A549 (cell line): Measurements from ENCODE around the gene ANKFY1. TPM values are rescaled to one million over a fixed set of nuclear protein-coding genes. Genes with fewer than 3 reads are reported as not detected.

Experiments used
- ATAC-seq, 2 experiments: fragments of 200-7000 bp in 1 of 2; fragments of >200 bp in 1 of 2; cut with Nextera tagmentation in 1 of 2; cut with Tn5 transposase in 1 of 2; 3 replicates each; pipeline versions ENCODE4 v1.8.0 to v1.9.1; 2018 to 2020; ENCODE audit warnings: mild to moderate bottlenecking in 1 of 2, moderate library complexity in 1 of 2
- CTCF ChIA-PET: fragments of 300-600 bp; sonication (Branson Sonifier 250); formaldehyde crosslinking; extraction: SDS; loops from one replicate; lab custom pipeline; 2021; ENCODE audit warnings: antibody characterized with exemption, inconsistent platforms; lab: Yijun Ruan, JAX
- POLR2A ChIA-PET: fragments of 350-600 bp; formaldehyde crosslinking; extraction: SDS; loops from one replicate; lab custom pipeline; 2021; ENCODE audit warnings: antibody characterized with exemption, inconsistent platforms; lab: Yijun Ruan, JAX
- DNase-seq, 2 experiments: peaks; one replicate each; pipeline versions ENCODE4 v3.0.0 to v3.0.0-alpha.2; 2011 to 2016; ENCODE audit warnings: low read depth in 1 of 2, low spot score in 1 of 2
- FAIRE-seq: peaks from 2 replicates; lab custom pipeline; 2011; peaks lifted over from hg19 to GRCh38; lab: Jason Lieb, UNC
- H3K27ac ChIP-seq, 2 experiments: fragments of >200 bp; sonication (Bioruptor Twin); formaldehyde crosslinking; 3 replicates each; pipeline ENCODE4 v1.5.1; 2016 to 2017
- H3K4me1 ChIP-seq: fragments of >200 bp; sonication (Bioruptor Twin); formaldehyde crosslinking; 3 replicates; pipeline ENCODE4 v1.6.1; 2016
- H3K4me2 ChIP-seq: fragments of >200 bp; sonication (Bioruptor Twin); formaldehyde crosslinking; 3 replicates; pipeline ENCODE4 v1.6.1; 2016
- H3K4me3 ChIP-seq: fragments of >200 bp; sonication (Bioruptor Twin); formaldehyde crosslinking; 3 replicates; pipeline ENCODE4 v1.5.1; 2016
- H3K9me3 ChIP-seq: fragments of >200 bp; sonication (Bioruptor Twin); formaldehyde crosslinking; 3 replicates; pipeline ENCODE4 v1.6.1; 2016
- CHD2 ChIP-seq: fragments of 150-350 bp; IDR thresholded peaks from 2 replicates; pipeline ENCODE4 v1.6.1; 2014; ENCODE audit warnings: low read length; ENCODE audit not compliant: partially characterized antibody
- EP300 ChIP-seq, 2 experiments: fragments of >200 bp; sonication (Bioruptor Twin); formaldehyde crosslinking; IDR thresholded peaks; 2 replicates in 1 of 2; 3 replicates in 1 of 2; pipeline ENCODE4 v1.6.1; 2016 to 2017
- FOSL2 ChIP-seq, 2 experiments: fragments of 450-650 bp in 1 of 2; fragments of >200 bp in 1 of 2; sonication (Bioruptor Twin) in 1 of 2; formaldehyde crosslinking; IDR thresholded peaks; 2 replicates each; pipeline versions ENCODE4 v1.5.0 to v1.6.1; 2016 to 2020; ENCODE audit warnings: mild to moderate bottlenecking in 1 of 2, moderate library complexity in 1 of 2
- FOXS1 ChIP-seq: fragments of 250-450 bp; sonication (Bioruptor Pico); IDR thresholded peaks from 2 replicates; pipeline ENCODE4 v1.5.0; 2020; ENCODE audit warnings: mild to moderate bottlenecking, moderate library complexity
- GATA3 ChIP-seq: IDR thresholded peaks from 2 replicates; pipeline ENCODE4 v1.6.1; 2012; ENCODE audit warnings: borderline replicate concordance
- HOXB13 ChIP-seq: fragments of 250-450 bp; sonication (Bioruptor Pico); IDR thresholded peaks from 2 replicates; pipeline ENCODE4 v1.5.0; 2020; ENCODE audit warnings: low read depth, mild to moderate bottlenecking, moderate library complexity
- HOXB5 ChIP-seq: fragments of 250-450 bp; sonication (Bioruptor Pico); IDR thresholded peaks from 2 replicates; pipeline ENCODE4 v1.5.0; 2020; ENCODE audit warnings: mild to moderate bottlenecking, moderate library complexity
- JUN ChIP-seq, 2 experiments: fragments of >200 bp; sonication (Bioruptor Twin); formaldehyde crosslinking; IDR thresholded peaks; 2 replicates in 1 of 2; 3 replicates in 1 of 2; pipeline ENCODE4 v1.6.1; 2016 to 2017
- KDM1A ChIP-seq: fragments of 200-600 bp; sonication (generic); IDR thresholded peaks from 2 replicates; pipeline ENCODE4 v1.6.1; 2016; ENCODE audit warnings: low read depth, mild to moderate bottlenecking
- MYC ChIP-seq: IDR thresholded peaks from 2 replicates; pipeline ENCODE4 v1.6.1; 2012; ENCODE audit warnings: mild to moderate bottlenecking, inconsistent platforms, low read length, improper control_type of control experiment, borderline replicate concordance
- RAD21 ChIP-seq, 2 experiments: fragments of >200 bp in 1 of 2; sonication (Bioruptor Twin) in 1 of 2; formaldehyde crosslinking in 1 of 2; IDR thresholded peaks in 1 of 2; conservative IDR thresholded peaks in 1 of 2; 2 replicates in 1 of 2; 3 replicates in 1 of 2; pipeline ENCODE4 v1.6.1; 2012 to 2018; ENCODE audit warnings: inconsistent platforms in 1 of 2
- RFX5 ChIP-seq: fragments of 450-650 bp; IDR thresholded peaks from 2 replicates; pipeline ENCODE4 v1.7.1; 2014; ENCODE audit warnings: antibody characterized with exemption, mild to moderate bottlenecking, moderate library complexity
- RNF2 ChIP-seq: fragments of 200-600 bp; sonication (generic); IDR thresholded peaks from 2 replicates; pipeline ENCODE4 v1.6.1; 2016; ENCODE audit warnings: low read depth, mild to moderate bottlenecking, antibody characterized with exemption, moderate library complexity, borderline replicate concordance
- SMC3 ChIP-seq: fragments of >200 bp; sonication (Bioruptor Twin); formaldehyde crosslinking; IDR thresholded peaks from 3 replicates; pipeline ENCODE4 v1.6.1; 2018; ENCODE audit warnings: inconsistent platforms
- ZC3H11A ChIP-seq: fragments of 450-650 bp; IDR thresholded peaks from 2 replicates; pipeline ENCODE4 v1.6.1; 2014; ENCODE audit warnings: antibody characterized with exemption, mild to moderate bottlenecking
- ZNF302 ChIP-seq: fragments of 250-450 bp; sonication (Bioruptor Pico); IDR thresholded peaks from 2 replicates; pipeline ENCODE4 v1.9.0; 2021; ENCODE audit warnings: inconsistent platforms, mild to moderate bottlenecking, moderate library complexity
- WGBS: methylation state at CpG from one replicate; pipeline ENCODE4 v1.1.6; 2017; ENCODE audit errors: missing lambda C conversion rate; 5-methylcytosine and 5-hydroxymethylcytosine counted together
- polyA plus RNA-seq, 4 experiments: library from polyadenylated mRNA; depleted of rRNA in 3 of 4; stranded (reverse); fragments of >200 nt; fragmentation: RNase III in 1 of 4; extraction: RNeasy Plus Mini Kit Qiagen cat#74134 plus additional on column Dnase treatment in 1 of 4; gene quantifications; 2 replicates in 3 of 4; 3 replicates in 1 of 4; pipeline ENCODE4 v1.2.3, GENCODE V29; 2011 to 2017
- TF ChIP-seq, protein P1 (sequence below): fragments of 250-450 bp; sonication (Bioruptor Pico); IDR thresholded peaks from 2 replicates; pipeline ENCODE4 v1.5.0; 2021; ENCODE audit warnings: mild to moderate bottlenecking, moderate library complexity, borderline replicate concordance
- TF ChIP-seq, protein P2 (sequence below): fragments of >200 bp; sonication (Bioruptor Twin); formaldehyde crosslinking; IDR thresholded peaks from 3 replicates; pipeline ENCODE4 v1.5.1; 2016
- TF ChIP-seq, protein P3 (sequence below): fragments of 250-450 bp; sonication (Bioruptor Pico); IDR thresholded peaks from 2 replicates; pipeline ENCODE4 v1.5.0; 2020; ENCODE audit warnings: low read depth, mild to moderate bottlenecking, moderate library complexity
- TF ChIP-seq, protein P4 (sequence below): fragments of >200 bp; sonication (Bioruptor Twin); formaldehyde crosslinking; IDR thresholded peaks from 2 replicates; pipeline ENCODE4 v1.6.1; 2016

Gene ANKFY1
- polyA plus RNA-seq, 2 of the 4 experiments (the other 2 are of a cell fraction), result 28.5 to 51.7 TPM

DNA sequence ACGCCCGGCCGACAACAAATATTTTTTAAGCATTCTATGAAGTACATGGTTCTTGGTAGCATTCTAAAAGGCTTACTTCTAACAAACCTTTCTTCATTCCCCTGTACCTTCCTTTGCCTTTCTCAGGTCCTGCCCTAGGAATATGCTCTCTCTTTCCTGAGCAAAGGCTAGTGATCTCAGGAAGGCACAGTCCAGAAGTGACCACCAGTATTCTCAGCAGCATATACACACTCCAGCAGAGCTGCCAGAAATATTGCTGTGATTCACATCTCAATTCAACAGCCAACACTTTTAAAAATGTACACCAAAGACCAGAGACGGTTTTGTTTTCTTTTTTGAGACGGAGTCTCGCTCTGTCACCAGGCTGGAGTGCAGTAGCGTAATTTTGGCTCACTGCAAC is 41.4 kb upstream of the ANKFY1 start (continued):
- TF ChIP-seq, protein P1, sequence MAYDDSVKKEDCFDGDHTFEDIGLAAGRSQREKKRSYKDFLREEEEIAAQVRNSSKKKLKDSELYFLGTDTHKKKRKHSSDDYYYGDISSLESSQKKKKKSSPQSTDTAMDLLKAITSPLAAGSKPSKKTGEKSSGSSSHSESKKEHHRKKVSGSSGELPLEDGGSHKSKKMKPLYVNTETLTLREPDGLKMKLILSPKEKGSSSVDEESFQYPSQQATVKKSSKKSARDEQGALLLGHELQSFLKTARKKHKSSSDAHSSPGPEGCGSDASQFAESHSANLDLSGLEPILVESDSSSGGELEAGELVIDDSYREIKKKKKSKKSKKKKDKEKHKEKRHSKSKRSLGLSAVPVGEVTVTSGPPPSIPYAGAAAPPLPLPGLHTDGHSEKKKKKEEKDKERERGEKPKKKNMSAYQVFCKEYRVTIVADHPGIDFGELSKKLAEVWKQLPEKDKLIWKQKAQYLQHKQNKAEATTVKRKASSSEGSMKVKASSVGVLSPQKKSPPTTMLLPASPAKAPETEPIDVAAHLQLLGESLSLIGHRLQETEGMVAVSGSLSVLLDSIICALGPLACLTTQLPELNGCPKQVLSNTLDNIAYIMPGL (CRISPR knock-in tag), result no peak
- no peak for TF ChIP-seq FOXS1 (CRISPR knock-in tag)

DNA sequence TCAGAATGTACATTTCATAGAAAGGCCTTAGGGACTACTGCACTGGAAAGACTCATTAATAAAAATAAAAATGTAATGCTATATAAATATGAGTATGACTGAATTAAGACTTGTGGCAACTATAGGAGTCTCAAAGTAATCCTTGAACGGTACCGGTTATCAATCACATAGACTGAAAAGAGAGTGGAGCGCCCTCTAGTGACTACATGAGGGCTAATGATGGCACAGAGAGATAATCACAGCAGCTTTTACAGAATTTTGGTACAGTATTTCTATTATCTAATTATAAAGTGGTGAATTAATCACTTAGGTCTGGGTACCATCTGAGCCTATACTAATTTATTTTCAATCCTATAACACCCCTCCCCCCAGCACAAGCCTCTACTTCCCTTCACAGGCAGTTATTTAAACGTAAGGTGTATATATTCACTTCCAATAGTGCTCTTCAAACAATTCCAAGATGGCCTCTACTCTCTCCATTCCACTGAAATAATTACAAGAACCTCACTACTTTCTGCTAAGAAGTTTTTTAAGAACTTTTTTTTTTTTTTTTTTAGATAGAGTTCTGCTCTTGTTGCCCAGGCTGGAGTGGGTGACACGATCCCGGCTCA is 40.7 kb upstream of the ANKFY1 start:
- H3K4me3 ChIP-seq, result no peak overlapping the region
- peak; percentile 43; the same call in 1 of the 2 replicates for TF ChIP-seq GATA3
- TF ChIP-seq RFX5, result no peak
- no peak for TF ChIP-seq HOXB13 (CRISPR knock-in tag)
- TF ChIP-seq, protein P2, sequence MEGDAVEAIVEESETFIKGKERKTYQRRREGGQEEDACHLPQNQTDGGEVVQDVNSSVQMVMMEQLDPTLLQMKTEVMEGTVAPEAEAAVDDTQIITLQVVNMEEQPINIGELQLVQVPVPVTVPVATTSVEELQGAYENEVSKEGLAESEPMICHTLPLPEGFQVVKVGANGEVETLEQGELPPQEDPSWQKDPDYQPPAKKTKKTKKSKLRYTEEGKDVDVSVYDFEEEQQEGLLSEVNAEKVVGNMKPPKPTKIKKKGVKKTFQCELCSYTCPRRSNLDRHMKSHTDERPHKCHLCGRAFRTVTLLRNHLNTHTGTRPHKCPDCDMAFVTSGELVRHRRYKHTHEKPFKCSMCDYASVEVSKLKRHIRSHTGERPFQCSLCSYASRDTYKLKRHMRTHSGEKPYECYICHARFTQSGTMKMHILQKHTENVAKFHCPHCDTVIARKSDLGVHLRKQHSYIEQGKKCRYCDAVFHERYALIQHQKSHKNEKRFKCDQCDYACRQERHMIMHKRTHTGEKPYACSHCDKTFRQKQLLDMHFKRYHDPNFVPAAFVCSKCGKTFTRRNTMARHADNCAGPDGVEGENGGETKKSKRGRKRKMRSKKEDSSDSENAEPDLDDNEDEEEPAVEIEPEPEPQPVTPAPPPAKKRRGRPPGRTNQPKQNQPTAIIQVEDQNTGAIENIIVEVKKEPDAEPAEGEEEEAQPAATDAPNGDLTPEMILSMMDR, result peak; percentile 92
- no peak for TF ChIP-seq HOXB5
- TF ChIP-seq, protein P3, sequence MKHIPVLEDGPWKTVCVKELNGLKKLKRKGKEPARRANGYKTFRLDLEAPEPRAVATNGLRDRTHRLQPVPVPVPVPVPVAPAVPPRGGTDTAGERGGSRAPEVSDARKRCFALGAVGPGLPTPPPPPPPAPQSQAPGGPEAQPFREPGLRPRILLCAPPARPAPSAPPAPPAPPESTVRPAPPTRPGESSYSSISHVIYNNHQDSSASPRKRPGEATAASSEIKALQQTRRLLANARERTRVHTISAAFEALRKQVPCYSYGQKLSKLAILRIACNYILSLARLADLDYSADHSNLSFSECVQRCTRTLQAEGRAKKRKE (CRISPR knock-in tag), result no peak
- TF ChIP-seq JUN (IDR thresholded peaks at IDR 0.05), result no peak
- TF ChIP-seq KDM1A, result no peak
- peak; percentile 49; the same call in 2 of the 3 replicates for TF ChIP-seq SMC3
- no peak for TF ChIP-seq RNF2
- TF ChIP-seq, protein P4, sequence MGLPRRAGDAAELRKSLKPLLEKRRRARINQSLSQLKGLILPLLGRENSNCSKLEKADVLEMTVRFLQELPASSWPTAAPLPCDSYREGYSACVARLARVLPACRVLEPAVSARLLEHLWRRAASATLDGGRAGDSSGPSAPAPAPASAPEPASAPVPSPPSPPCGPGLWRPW, result no peak
- TF ChIP-seq ZC3H11A, result no peak
- TF ChIP-seq ZNF302 (CRISPR knock-in tag), result no peak
- TF ChIP-seq MYC, result no peak
- TF ChIP-seq RAD21 (conservative IDR thresholded peaks at IDR 0.05 in 1 of 2, IDR thresholded peaks at IDR 0.05 in 1 of 2), result peak; percentile 35 to 41; a peak in 3 of 5 replicates
- TF ChIP-seq EP300 (IDR thresholded peaks at IDR 0.05), result no peak
- TF ChIP-seq FOSL2 (IDR thresholded peaks at IDR 0.05), result no peak
- no peak for TF ChIP-seq FOSL2 (CRISPR knock-in tag; IDR thresholded peaks at IDR 0.05)
- no peak for TF ChIP-seq CHD2
- WGBS, result 49% methylated on average over 6 of the region's 6 CpGs
- ATAC-seq (peak; percentile 90 to 92; a peak in 5 of 6 replicates), DNase-seq (peak; percentile 52 to 74), FAIRE-seq (peak; percentile 28)
- H3K27ac ChIP-seq, result no peak overlapping the region
- ChIA-PET POLR2A (no interaction called here), CTCF (interaction anchor here (0.5 to 3.5 kb wide), 35 partner anchors 9 to 498 kb away, joined by 3 to 21 read pairs (median 4); no protein-coding TSS in a partner anchor)
- no peak overlapping the region for H3K4me2 ChIP-seq
- H3K9me3 ChIP-seq, result no peaks in the 10 kb centered on the region
- H3K4me1 ChIP-seq, result peaks cover 8% of the 10 kb centered on the region; the same call in 2 of the 3 replicates
